Measurements from ENCODE around the gene OR10A2. TPM values are rescaled to one million over a fixed set of nuclear protein-coding genes. Genes with fewer than 3 reads are reported as not detected.
"Not testable (repeated sequence)": the region's sequence is repeated elsewhere in the genome, so short reads cannot be mapped to it uniquely, and the experiment has no call there.

Gene OR10A2
- total RNA-seq, 1 donor from 2014 or later = not detected

GRCh38 chr11:6894097-6894496 is 31.2 kb downstream of the OR10A2 start:
- H3K4me3 Mint-ChIP-seq = no peak overlapping the region
- DNase-seq (ENCODE audit: low spot score) = no peak
- H3K9me3 Mint-ChIP-seq = no peaks in the 10 kb centered on the region
- H3K27ac Mint-ChIP-seq = no peak overlapping the region
- intact Hi-C loops (cut with micrococcal nuclease) = no loop called here
- H3K27me3 Mint-ChIP-seq (ENCODE audit: insufficient read depth) = peaks cover 4% of the 10 kb centered on the region
- H3K4me1 Mint-ChIP-seq (ENCODE audit: low read depth) = no peaks in the 10 kb centered on the region
- no peaks in the 10 kb centered on the region for H3K36me3 Mint-ChIP-seq (ENCODE audit: low read depth)

DNA sequence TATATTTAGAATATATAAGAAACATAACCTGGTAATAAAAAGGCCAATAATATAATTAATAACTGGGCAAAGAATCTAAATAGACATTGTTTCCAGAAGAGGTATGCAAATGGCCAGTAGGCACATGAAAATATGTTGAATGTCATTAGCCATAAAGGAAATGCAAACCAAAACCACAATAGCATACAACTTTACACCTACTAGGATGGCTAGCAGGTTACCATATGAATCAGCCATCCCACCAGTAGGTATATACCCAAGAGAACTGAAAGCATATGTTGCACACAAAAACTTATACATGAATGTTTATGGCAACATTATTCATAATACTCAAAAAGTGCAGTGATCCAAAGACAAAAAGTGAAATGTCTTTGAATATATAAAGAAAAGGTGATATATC is 32.2 kb downstream of the OR10A2 start:
- intact Hi-C loops (cut with micrococcal nuclease) = no loop called here
- Mint-ChIP-seq H3K9me3 (no peaks in the 10 kb centered on the region), H3K36me3 (ENCODE audit: low read depth) (no peaks in the 10 kb centered on the region), H3K4me1 (ENCODE audit: low read depth) (no peaks in the 10 kb centered on the region), H3K4me3 (no peak overlapping the region), H3K27me3 (ENCODE audit: insufficient read depth) (peaks cover 4% of the 10 kb centered on the region), H3K27ac (no peak overlapping the region)
- no peak for DNase-seq (ENCODE audit: low spot score)

GRCh38 chr11:6898911-6899310 is 36.1 kb downstream of the OR10A2 start:
- Mint-ChIP-seq H3K36me3 (ENCODE audit: low read depth) (no peaks in the 10 kb centered on the region), H3K9me3 (no peaks in the 10 kb centered on the region), H3K27ac (no peak overlapping the region), H3K4me3 (no peak overlapping the region), H3K27me3 (ENCODE audit: insufficient read depth) (peaks cover 6% of the 10 kb centered on the region), H3K4me1 (ENCODE audit: low read depth) (no peaks in the 10 kb centered on the region)
- intact Hi-C loops (cut with micrococcal nuclease) = no loop called here
- no peak for DNase-seq (ENCODE audit: low spot score)

DNA sequence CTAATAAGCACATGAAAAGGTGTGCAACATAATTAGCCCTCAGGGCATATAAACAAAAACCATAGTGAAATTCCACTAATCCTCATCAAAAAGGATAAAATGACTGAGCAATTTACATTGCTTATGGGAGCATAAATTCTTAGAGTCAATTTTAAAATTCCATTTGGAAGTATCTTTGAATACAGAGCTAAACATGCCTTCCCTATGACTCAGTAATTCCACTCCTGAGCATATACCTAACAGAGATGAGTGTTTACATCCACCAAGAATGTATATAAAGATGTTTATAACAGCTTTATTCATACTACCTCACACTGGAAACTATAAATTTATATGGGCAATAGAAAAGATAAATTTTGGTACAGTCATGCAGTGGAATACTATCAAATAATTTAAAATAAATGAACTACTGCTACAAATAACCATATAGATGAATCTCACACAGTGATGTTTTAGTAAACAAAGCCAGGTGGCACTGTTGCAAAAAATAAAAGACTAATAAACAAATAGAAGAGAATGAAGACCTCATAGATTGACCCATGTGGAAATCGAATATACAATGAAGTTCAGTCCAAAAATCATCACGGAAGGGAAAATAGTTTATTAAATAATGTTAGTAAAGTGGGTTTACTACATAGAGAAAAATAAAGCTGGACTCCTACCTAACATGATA is 37.6 kb downstream of the OR10A2 start:
- Mint-ChIP-seq H3K4me3 (no peak overlapping the region), H3K4me1 (ENCODE audit: low read depth) (no peaks in the 10 kb centered on the region), H3K27me3 (ENCODE audit: insufficient read depth) (peaks cover 8% of the 10 kb centered on the region), H3K27ac (no peak overlapping the region), H3K36me3 (ENCODE audit: low read depth) (no peaks in the 10 kb centered on the region), H3K9me3 (no peaks in the 10 kb centered on the region)
- intact Hi-C loops (cut with micrococcal nuclease) = no loop called here
- no peak for DNase-seq (ENCODE audit: low spot score)

DNA sequence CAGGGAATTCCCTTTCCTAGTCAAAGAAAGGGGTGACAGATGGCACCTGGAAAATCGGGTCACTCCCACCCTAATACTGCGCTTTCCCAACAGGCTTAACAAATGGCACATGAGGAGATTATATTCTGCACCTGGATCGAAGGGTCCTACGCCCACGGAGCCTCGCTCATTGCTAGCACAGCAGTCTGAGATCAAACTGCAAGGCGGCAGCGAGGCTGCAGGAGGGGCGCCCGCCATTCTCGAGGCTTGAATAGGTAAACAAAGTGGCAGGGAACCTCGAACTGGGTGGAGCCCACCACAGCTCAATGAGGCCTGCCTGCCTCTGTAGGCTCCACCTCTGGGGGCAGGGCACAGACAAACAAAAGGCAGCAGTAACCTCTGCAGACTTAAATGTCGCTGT is 41.9 kb downstream of the OR10A2 start:
- H3K4me3 Mint-ChIP-seq; DNase-seq (ENCODE audit: low spot score); H3K9me3 Mint-ChIP-seq; H3K4me1 Mint-ChIP-seq (ENCODE audit: low read depth); H3K36me3 Mint-ChIP-seq (ENCODE audit: low read depth); H3K27me3 Mint-ChIP-seq (ENCODE audit: insufficient read depth); H3K27ac Mint-ChIP-seq; intact Hi-C loops (cut with micrococcal nuclease): not testable (repeated sequence)

DNA sequence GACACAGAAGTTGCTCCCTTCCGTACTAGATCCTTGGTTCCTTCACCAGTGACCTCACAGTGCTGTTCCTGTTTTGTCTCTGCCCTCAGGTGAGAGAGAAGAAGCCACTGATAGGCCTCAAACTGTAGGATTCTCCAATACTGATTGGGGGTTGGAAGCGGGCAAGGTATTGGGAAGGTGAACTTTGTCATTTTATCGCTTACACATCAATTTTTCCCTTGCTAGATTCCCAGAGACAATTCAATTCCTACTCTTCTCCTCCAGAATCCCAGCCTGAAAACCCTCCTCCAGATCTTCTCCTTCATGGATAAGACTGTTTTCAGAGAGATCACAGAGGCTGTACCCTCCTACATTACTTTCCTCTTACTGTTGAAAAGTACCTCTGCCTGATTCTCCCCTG is 48.5 kb downstream of the OR10A2 start:
- H3K9me3 Mint-ChIP-seq = no peaks in the 10 kb centered on the region

DNA sequence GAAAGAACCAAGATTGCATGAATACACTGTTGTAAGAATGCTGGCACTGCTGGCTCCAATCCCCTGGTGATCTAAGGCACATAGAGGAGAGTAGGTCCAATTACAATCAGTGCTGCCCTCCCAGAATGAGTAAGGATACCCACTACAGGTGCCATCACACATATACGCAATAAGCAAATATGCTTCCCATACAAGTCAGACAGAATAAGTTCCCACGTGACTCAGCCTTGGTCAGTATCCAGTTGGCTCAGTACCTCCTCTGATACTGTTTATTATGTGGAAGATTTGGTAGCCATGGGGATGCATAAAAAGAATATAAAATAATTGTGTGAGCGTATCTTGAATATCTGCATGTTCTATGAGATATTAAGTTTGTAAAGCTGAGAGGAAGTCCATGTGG is 49.1 kb downstream of the OR10A2 start:
- H3K9me3 Mint-ChIP-seq = no peaks in the 10 kb centered on the region
- H3K4me1 Mint-ChIP-seq (ENCODE audit: low read depth) = no peaks in the 10 kb centered on the region
- no peak for DNase-seq (ENCODE audit: low spot score)
- intact Hi-C loops (cut with micrococcal nuclease) = no loop called here
- no peak overlapping the region for H3K4me3 Mint-ChIP-seq
- H3K27ac Mint-ChIP-seq = no peak overlapping the region
- H3K36me3 Mint-ChIP-seq (ENCODE audit: low read depth) = no peaks in the 10 kb centered on the region
- peaks cover 2% of the 10 kb centered on the region for H3K27me3 Mint-ChIP-seq (ENCODE audit: insufficient read depth)

More for the DNA sequence above, 48.5 kb downstream of the OR10A2 start:
- intact Hi-C loops (cut with micrococcal nuclease) = no loop called here
- DNase-seq (ENCODE audit: low spot score) = no peak
- no peaks in the 10 kb centered on the region for H3K4me1 Mint-ChIP-seq (ENCODE audit: low read depth)
- H3K36me3 Mint-ChIP-seq (ENCODE audit: low read depth) = no peaks in the 10 kb centered on the region
- H3K27ac Mint-ChIP-seq = no peak overlapping the region
- H3K27me3 Mint-ChIP-seq (ENCODE audit: insufficient read depth) = peaks cover 2% of the 10 kb centered on the region
- no peak overlapping the region for H3K4me3 Mint-ChIP-seq

GRCh38 chr11:6919698-6920097 is 56.8 kb downstream of the OR10A2 start:
- H3K27ac Mint-ChIP-seq = no peak overlapping the region
- intact Hi-C loops (cut with micrococcal nuclease) = loop anchor here (10.0 kb wide), 1 partner anchor 595 kb away; the partner anchor contains the start of gene PPFIBP2
- H3K4me1 Mint-ChIP-seq (ENCODE audit: low read depth) = no peaks in the 10 kb centered on the region
- peaks cover 2% of the 10 kb centered on the region for H3K36me3 Mint-ChIP-seq (ENCODE audit: low read depth)
- H3K9me3 Mint-ChIP-seq = peaks cover 6% of the 10 kb centered on the region
- DNase-seq (ENCODE audit: low spot score) = no peak
- peaks cover 9% of the 10 kb centered on the region for H3K27me3 Mint-ChIP-seq (ENCODE audit: insufficient read depth)
- no peak overlapping the region for H3K4me3 Mint-ChIP-seq

DNA sequence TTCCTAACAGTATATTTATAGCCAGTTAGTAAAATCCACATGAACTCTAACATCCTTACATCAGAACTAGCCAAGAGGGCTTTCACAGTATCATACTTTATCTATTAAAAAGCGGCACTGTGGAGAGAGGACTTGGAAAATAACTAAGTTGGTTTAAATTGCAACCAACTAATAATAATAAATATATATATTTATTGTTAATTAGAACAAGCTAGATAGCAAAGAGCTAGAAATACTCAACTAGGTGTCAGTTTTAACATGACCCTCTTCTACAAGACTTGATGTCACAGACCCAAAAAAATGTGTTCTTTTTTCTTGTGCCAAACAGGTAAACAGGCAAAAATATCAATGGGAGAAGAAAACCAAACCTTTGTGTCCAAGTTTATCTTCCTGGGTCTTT is 57.8 kb downstream of the OR10A2 start, which contains the start of gene OR2D3:
OR2D3 (plus strand) TSS at position 301 of the 400 bp plus-strand sequence; CDS start at position 301, 0 bp downstream.
- Mint-ChIP-seq H3K36me3 (ENCODE audit: low read depth) (peaks cover 2% of the 10 kb centered on the region), H3K4me1 (ENCODE audit: low read depth) (peaks cover 3% of the 10 kb centered on the region), H3K27me3 (ENCODE audit: insufficient read depth) (peaks cover 12% of the 10 kb centered on the region), H3K4me3 (no peak within 1 kb of the TSS), H3K27ac (no peak within 1 kb of the TSS), H3K9me3 (peaks cover 6% of the 10 kb centered on the region)
- no peak for DNase-seq (ENCODE audit: low spot score)
- intact Hi-C loops (cut with micrococcal nuclease) = loop anchor here (10.0 kb wide), 1 partner anchor 594 kb away; the partner anchor contains the start of gene PPFIBP2

Other genes starting within 250 kb of the OR10A2 start
- 38.4 and 40.3 TPM in 2 replicates for gene TPP1, start 243.6 kb upstream of the OR10A2 start, total RNA-seq
- gene DCHS1, start 207.2 kb upstream of the OR10A2 start, total RNA-seq = 0.24 and 0.39 TPM in 2 replicates
- gene MRPL17, start 179.7 kb upstream of the OR10A2 start, total RNA-seq = 121 and 132 TPM in 2 replicates
- 0.23 and 0.47 TPM in 2 replicates for gene OR2AG2, start 91.1 kb upstream of the OR10A2 start, total RNA-seq
- not detected in 2 replicates for gene OR2AG1, start 80.0 kb upstream of the OR10A2 start, total RNA-seq
- gene OR6A2, start 63.4 kb upstream of the OR10A2 start, total RNA-seq = 0.31 and 0.47 TPM in 2 replicates
- gene OR10A5, start 17.4 kb upstream of the OR10A2 start, total RNA-seq = not detected in 2 replicates
- not detected in 2 replicates for gene OR10A4, start 13.6 kb downstream of the OR10A2 start, total RNA-seq
- gene OR2D2, start 29.4 kb downstream of the OR10A2 start, total RNA-seq = 0.34 and 0.56 TPM in 2 replicates
- not detected in 2 replicates for gene OR2D3, start 57.9 kb downstream of the OR10A2 start, total RNA-seq
- gene ZNF215, start 63.4 kb downstream of the OR10A2 start, total RNA-seq = 1.8 and 2.1 TPM in 2 replicates
- not detected in 2 replicates for gene ZNF214, start 157.3 kb downstream of the OR10A2 start, total RNA-seq
- 0.05 and 0.10 TPM in 2 replicates for gene NLRP14, start 157.4 kb downstream of the OR10A2 start, total RNA-seq
- not detected in 2 replicates for gene RBMXL2, start 225.9 kb downstream of the OR10A2 start, total RNA-seq

All from activated T-helper 1 cell treated with anti-CD3 and anti-CD28 coated beads, Interleukin-12 subunit alpha, Interleukin-12 subunit beta, Interleukin-2, Interleukin-4 antibody, amounts not matched to agents 30 ng/mL and 10 ng/mL and 1 ng/mL, durations not matched to agents 14 hours and 24 hours and 36 hours (primary cell).